ENCODE measurements around the gene ZFAND3. TPM values are rescaled to one million over a fixed set of nuclear protein-coding genes. Genes with fewer than 3 reads are reported as not detected.

Gene ZFAND3
- total RNA-seq, 1 donor from 2014 or later: 32.7 TPM

GRCh38 chr6:38174315-38174714 lies 354.8 kb downstream of the ZFAND3 start:
- intact Hi-C loops (cut with DNase I): no loop called here

GRCh38 chr6:38174806-38175495 lies 355.4 kb downstream of the ZFAND3 start:
- DNase-seq (ENCODE audit: low spot score in 2 of 2): no peak
- H3K9me3 ChIP-seq: no peaks in the 10 kb centered on the region
- intact Hi-C loops (cut with DNase I): no loop called here
- H3K27ac ChIP-seq: no peak overlapping the region
- H3K27me3 ChIP-seq: no peaks in the 10 kb centered on the region
- no peak overlapping the region for H3K4me3 ChIP-seq
- no peaks in the 10 kb centered on the region for H3K4me1 ChIP-seq
- no peak for TF ChIP-seq CTCF (IDR thresholded peaks at IDR 0.05)
- H3K36me3 ChIP-seq: peaks cover 0 to 4% of the 10 kb centered on the region in 2 donors

More at GRCh38 chr6:38174315-38174714, 354.8 kb downstream of the ZFAND3 start:
- no peaks in the 10 kb centered on the region for H3K4me1 ChIP-seq
- H3K27me3 ChIP-seq: no peaks in the 10 kb centered on the region
- no peak for TF ChIP-seq CTCF (IDR thresholded peaks at IDR 0.05)
- no peak overlapping the region for H3K4me3 ChIP-seq
- peaks cover 0 to 4% of the 10 kb centered on the region in 2 donors for H3K36me3 ChIP-seq
- H3K27ac ChIP-seq: no peak overlapping the region
- DNase-seq (ENCODE audit: low spot score in 2 of 2): no peak
- no peaks in the 10 kb centered on the region for H3K9me3 ChIP-seq

- Histone ChIP-seq H3K36me3 (peaks cover 0 to 4% of the 10 kb centered on the region in 2 donors), H3K27me3 (no peaks in the 10 kb centered on the region), H3K27ac (no peak overlapping the region), H3K9me3 (no peaks in the 10 kb centered on the region), H3K4me1 (no peaks in the 10 kb centered on the region), H3K4me3 (no peak overlapping the region)
- intact Hi-C loops (cut with DNase I): no loop called here
- no peak for DNase-seq (ENCODE audit: low spot score in 2 of 2)
- no peak for TF ChIP-seq CTCF (IDR thresholded peaks at IDR 0.05)
Observed at GRCh38 chr6:38175786-38176185, 356.3 kb downstream of the ZFAND3 start.

- no peak for DNase-seq (ENCODE audit: low spot score in 2 of 2)
- Histone ChIP-seq H3K4me1 (no peaks in the 10 kb centered on the region), H3K27me3 (no peaks in the 10 kb centered on the region), H3K4me3 (no peak overlapping the region), H3K36me3 (peaks cover 0 to 4% of the 10 kb centered on the region in 2 donors), H3K9me3 (no peaks in the 10 kb centered on the region), H3K27ac (no peak overlapping the region)
- no peak for TF ChIP-seq CTCF (IDR thresholded peaks at IDR 0.05)
- intact Hi-C loops (cut with DNase I): no loop called here
Observed at GRCh38 chr6:38176797-38177751, 357.5 kb downstream of the ZFAND3 start.

- Histone ChIP-seq H3K4me1 (no peaks in the 10 kb centered on the region), H3K4me3 (no peak overlapping the region), H3K27me3 (no peaks in the 10 kb centered on the region), H3K27ac (no peak overlapping the region), H3K9me3 (no peaks in the 10 kb centered on the region), H3K36me3 (peaks cover 0 to 2% of the 10 kb centered on the region in 2 donors)
- no peak for TF ChIP-seq CTCF (IDR thresholded peaks at IDR 0.05)
- DNase-seq (ENCODE audit: low spot score in 2 of 2): peak in 1 of 2 donors; percentile 42
- intact Hi-C loops (cut with DNase I): no loop called here
Observed at GRCh38 chr6:38177882-38178583, 358.5 kb downstream of the ZFAND3 start.

All from ascending aorta (tissue), 2 donors.